MM.1S (cell line): ENCODE data around the gene TSPAN8.

Experiments used
- CTCF ChIP-seq: fragments of 300-600 bp; sonication (generic); IDR thresholded peaks from 2 replicates; pipeline ENCODE4 v1.5.1; 2016; ENCODE audit warnings: antibody characterized with exemption, low read length, mixed read lengths
- EZH2 ChIP-seq: fragments of 300-600 bp; sonication (generic); optimal IDR thresholded peaks from 2 replicates; pipeline ENCODE3; 2017; ENCODE audit warnings: low read depth, mild to moderate bottlenecking, antibody characterized with exemption, low read length, mixed read lengths

GRCh38 chr12:71144682-71145081 is 13.1 kb downstream of the TSPAN8 start:
- no peak for TF ChIP-seq CTCF
- TF ChIP-seq EZH2: no peak
